Measurements from ENCODE around the gene NT5C2.
"Not testable (repeated sequence)": the region's sequence is repeated elsewhere in the genome, so short reads cannot be mapped to it uniquely, and the experiment has no call there.

The NT5C2 gene

GRCh38 chr10:103163766-103164403 is 29.2 kb downstream of the NT5C2 start:
- H3K27ac ChIP-seq (replicated peaks; ENCODE audit: low read length); H3K9ac ChIP-seq (ENCODE audit: low read depth, low read length, poor library complexity); DNase-seq (ENCODE audit: low spot score); H2BK15ac ChIP-seq (ENCODE audit: low read length); H3K27me3 ChIP-seq (ENCODE audit: control insufficient read depth in 3 of 3, insufficient read depth in 3 of 3, low read depth in 1 of 3, low read length in 3 of 3); H2AK5ac ChIP-seq (ENCODE audit: low read depth, low read length); H2AFZ ChIP-seq (ENCODE audit: low read length); H4K8ac ChIP-seq (ENCODE audit: low read depth, low read length); H3K23ac ChIP-seq (ENCODE audit: low read depth, low read length, poor library complexity); H2BK120ac ChIP-seq (ENCODE audit: low read depth, low read length); H3K4ac ChIP-seq (ENCODE audit: low read length); H3K4me2 ChIP-seq (ENCODE audit: insufficient read depth, low read length, poor library complexity, severe bottlenecking); H2BK12ac ChIP-seq (ENCODE audit: low read length); H3K14ac ChIP-seq (ENCODE audit: low read length); H4K91ac ChIP-seq (ENCODE audit: low read depth, low read length, poor library complexity); H3K79me1 ChIP-seq (ENCODE audit: low read depth, low read length); H3K18ac ChIP-seq (ENCODE audit: low read length); H3K4me3 ChIP-seq (ENCODE audit: low read length in 2 of 2); H3K4me1 ChIP-seq (ENCODE audit: control insufficient read depth in 2 of 2, insufficient read depth in 1 of 2, low read depth in 1 of 2, low read length in 2 of 2); H2BK5ac ChIP-seq (ENCODE audit: low read length): not testable (repeated sequence)
- no CpG with 5 or more reads among the region's 9 CpGs for WGBS, 2 donors (ENCODE audit: extremely low coverage in 2 of 2, insufficient read length in 2 of 2, insufficient replicate concordance in 1 of 2)
- H3K9me3 ChIP-seq (replicated peaks in 1 of 2; ENCODE audit: control insufficient read depth in 2 of 2, insufficient read depth in 1 of 2, low read depth in 1 of 2, low read length in 2 of 2): peaks cover 2 to 19% of the 10 kb centered on the region in 2 donors
- H3K36me3 ChIP-seq (replicated peaks in 1 of 2; ENCODE audit: control insufficient read depth in 2 of 2, insufficient read depth in 2 of 2, low read length in 2 of 2): peaks cover 3 to 67% of the 10 kb centered on the region in 2 donors

- Histone ChIP-seq H3K9ac (ENCODE audit: low read depth, low read length, poor library complexity) (no peak overlapping the region), H4K91ac (ENCODE audit: low read depth, low read length, poor library complexity) (no peak overlapping the region), H3K36me3 (replicated peaks in 1 of 2; ENCODE audit: control insufficient read depth in 2 of 2, insufficient read depth in 2 of 2, low read length in 2 of 2) (peaks cover 1 to 29% of the 10 kb centered on the region in 2 donors), H3K4me2 (ENCODE audit: insufficient read depth, low read length, poor library complexity, severe bottlenecking) (no peak overlapping the region), H3K27ac (replicated peaks; ENCODE audit: low read length) (no peak overlapping the region), H3K27me3 (ENCODE audit: control insufficient read depth in 3 of 3, insufficient read depth in 3 of 3, low read depth in 1 of 3, low read length in 3 of 3) (no peaks in the 10 kb centered on the region), H2BK120ac (ENCODE audit: low read depth, low read length) (no peak overlapping the region), H2BK5ac (ENCODE audit: low read length) (no peak overlapping the region), H2BK12ac (ENCODE audit: low read length) (no peak overlapping the region), H3K4ac (ENCODE audit: low read length) (no peak overlapping the region), H3K9me3 (replicated peaks in 1 of 2; ENCODE audit: control insufficient read depth in 2 of 2, insufficient read depth in 1 of 2, low read depth in 1 of 2, low read length in 2 of 2) (peaks cover 0 to 2% of the 10 kb centered on the region in 2 donors), H3K4me1 (ENCODE audit: control insufficient read depth in 2 of 2, insufficient read depth in 1 of 2, low read depth in 1 of 2, low read length in 2 of 2) (peaks cover 2 to 18% of the 10 kb centered on the region in 2 donors), H3K14ac (ENCODE audit: low read length) (no peak overlapping the region), H2BK15ac (ENCODE audit: low read length) (no peak overlapping the region), H3K4me3 (ENCODE audit: low read length in 2 of 2) (no peak overlapping the region), H2AFZ (ENCODE audit: low read length) (no peak overlapping the region), H3K79me1 (ENCODE audit: low read depth, low read length) (peaks cover 9% of the 10 kb centered on the region), H4K8ac (ENCODE audit: low read depth, low read length) (no peak overlapping the region), H3K23ac (ENCODE audit: low read depth, low read length, poor library complexity) (no peak overlapping the region), H3K18ac (ENCODE audit: low read length) (no peak overlapping the region), H2AK5ac (ENCODE audit: low read depth, low read length) (no peak overlapping the region)
- DNase-seq (ENCODE audit: low spot score): no peak
- WGBS, 2 donors (ENCODE audit: extremely low coverage in 2 of 2, insufficient read length in 2 of 2, insufficient replicate concordance in 1 of 2): no CpG with 5 or more reads among the region's 1 CpG
Observed at GRCh38 chr10:103157246-103157645, 35.8 kb downstream of the NT5C2 start.

DNA sequence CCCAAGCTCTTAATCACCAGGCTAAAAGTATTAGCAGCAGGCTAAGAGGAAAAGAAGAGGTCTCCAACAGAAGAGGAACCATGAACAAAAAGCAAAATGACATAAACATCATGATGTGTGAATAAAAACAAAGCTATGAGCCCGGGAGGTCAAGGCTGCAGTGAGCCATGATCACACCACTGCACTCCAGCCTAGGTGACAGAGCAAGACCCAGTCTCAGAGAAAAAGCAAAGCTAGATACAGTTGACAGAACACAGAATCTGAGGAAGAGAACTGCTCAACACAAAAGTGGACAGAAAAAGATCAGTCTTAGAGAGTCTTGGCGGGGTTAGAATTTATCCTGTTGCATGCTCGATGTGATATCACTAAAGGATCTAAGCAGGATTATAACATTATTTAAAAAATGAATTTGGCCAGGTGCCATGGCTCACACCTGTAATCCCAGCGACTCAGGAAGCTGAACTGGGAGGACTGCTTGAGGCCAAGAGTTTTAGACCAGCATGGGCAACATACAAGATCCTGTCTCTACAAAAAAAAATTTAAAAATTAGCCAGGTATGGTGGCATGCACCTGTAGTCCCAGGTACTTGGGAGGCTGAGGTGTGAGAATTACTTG is 37.5 kb downstream of the NT5C2 start:
- no peak overlapping the region for H3K23ac ChIP-seq (ENCODE audit: low read depth, low read length, poor library complexity)
- H2BK5ac ChIP-seq (ENCODE audit: low read length): no peak overlapping the region
- H2BK120ac ChIP-seq (ENCODE audit: low read depth, low read length): no peak overlapping the region
- H4K91ac ChIP-seq (ENCODE audit: low read depth, low read length, poor library complexity): no peak overlapping the region
- H3K4me1 ChIP-seq (ENCODE audit: control insufficient read depth in 2 of 2, insufficient read depth in 1 of 2, low read depth in 1 of 2, low read length in 2 of 2): peaks cover 2 to 18% of the 10 kb centered on the region in 2 donors
- no peak overlapping the region for H4K8ac ChIP-seq (ENCODE audit: low read depth, low read length)
- no CpG with 5 or more reads among the region's 4 CpGs for WGBS, 2 donors (ENCODE audit: extremely low coverage in 2 of 2, insufficient read length in 2 of 2, insufficient replicate concordance in 1 of 2)
- H3K79me1 ChIP-seq (ENCODE audit: low read depth, low read length): peaks cover 5% of the 10 kb centered on the region
- H3K36me3 ChIP-seq (replicated peaks in 1 of 2; ENCODE audit: control insufficient read depth in 2 of 2, insufficient read depth in 2 of 2, low read length in 2 of 2): peaks cover 0 to 17% of the 10 kb centered on the region in 2 donors
- no peak overlapping the region for H3K14ac ChIP-seq (ENCODE audit: low read length)
- no peak overlapping the region for H3K4ac ChIP-seq (ENCODE audit: low read length)
- no peak overlapping the region for H2AK5ac ChIP-seq (ENCODE audit: low read depth, low read length)
- H3K9ac ChIP-seq (ENCODE audit: low read depth, low read length, poor library complexity): no peak overlapping the region
- no peak overlapping the region for H2BK15ac ChIP-seq (ENCODE audit: low read length)
- no peak overlapping the region for H3K27ac ChIP-seq (replicated peaks; ENCODE audit: low read length)
- H2AFZ ChIP-seq (ENCODE audit: low read length): no peak overlapping the region
- no peak overlapping the region for H3K18ac ChIP-seq (ENCODE audit: low read length)
- H3K9me3 ChIP-seq (replicated peaks in 1 of 2; ENCODE audit: control insufficient read depth in 2 of 2, insufficient read depth in 1 of 2, low read depth in 1 of 2, low read length in 2 of 2): peaks cover 0 to 2% of the 10 kb centered on the region in 2 donors
- no peak for DNase-seq (ENCODE audit: low spot score)
- H3K27me3 ChIP-seq (ENCODE audit: control insufficient read depth in 3 of 3, insufficient read depth in 3 of 3, low read depth in 1 of 3, low read length in 3 of 3): no peaks in the 10 kb centered on the region
- H2BK12ac ChIP-seq (ENCODE audit: low read length): no peak overlapping the region
- H3K4me2 ChIP-seq (ENCODE audit: insufficient read depth, low read length, poor library complexity, severe bottlenecking): no peak overlapping the region
- H3K4me3 ChIP-seq (ENCODE audit: low read length in 2 of 2): no peak overlapping the region

DNA sequence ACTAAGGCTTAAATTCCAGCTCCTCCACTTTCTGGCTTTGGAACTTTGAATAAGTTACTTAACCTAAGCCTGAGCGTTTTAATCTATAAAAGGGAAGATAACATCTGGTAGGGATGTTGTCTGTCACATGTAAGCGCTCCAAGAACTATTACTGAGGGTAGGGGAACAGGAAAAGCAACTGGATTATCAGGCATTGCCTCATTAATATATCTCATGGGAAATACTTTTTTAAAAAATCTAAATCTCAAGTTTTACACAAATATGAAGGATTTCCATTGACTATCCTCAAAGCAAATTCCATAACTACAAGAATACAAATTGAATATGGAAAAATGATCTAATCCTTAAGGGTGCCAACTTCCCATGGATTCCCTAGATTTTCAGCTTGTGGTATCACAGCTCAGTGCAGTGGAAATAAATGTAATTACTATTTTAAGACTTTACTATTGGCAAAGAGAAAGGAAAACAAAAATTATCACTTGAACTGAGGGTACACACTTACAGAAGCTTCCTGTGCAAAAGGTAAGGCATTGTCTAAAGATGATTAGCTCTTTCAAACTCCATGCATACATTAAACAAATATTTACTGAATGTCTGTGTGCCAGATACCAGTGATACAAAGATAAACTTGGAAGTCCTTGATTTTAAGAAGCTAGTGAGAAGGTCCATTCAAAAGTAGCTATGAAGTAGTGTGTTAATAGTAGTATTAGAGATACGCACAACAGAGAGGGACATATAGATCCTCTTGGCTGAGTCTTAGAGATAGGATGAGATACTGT is 38.4 kb downstream of the NT5C2 start:
- Histone ChIP-seq H3K36me3 (replicated peaks in 1 of 2; ENCODE audit: control insufficient read depth in 2 of 2, insufficient read depth in 2 of 2, low read length in 2 of 2) (peaks cover 0 to 13% of the 10 kb centered on the region in 2 donors), H3K14ac (ENCODE audit: low read length) (no peak overlapping the region), H3K4me3 (ENCODE audit: low read length in 2 of 2) (no peak overlapping the region), H4K8ac (ENCODE audit: low read depth, low read length) (no peak overlapping the region), H3K79me1 (ENCODE audit: low read depth, low read length) (peaks cover 5% of the 10 kb centered on the region), H3K4me1 (ENCODE audit: control insufficient read depth in 2 of 2, insufficient read depth in 1 of 2, low read depth in 1 of 2, low read length in 2 of 2) (peaks cover 2 to 18% of the 10 kb centered on the region in 2 donors), H3K18ac (ENCODE audit: low read length) (no peak overlapping the region), H3K23ac (ENCODE audit: low read depth, low read length, poor library complexity) (no peak overlapping the region), H3K4me2 (ENCODE audit: insufficient read depth, low read length, poor library complexity, severe bottlenecking) (no peak overlapping the region), H3K27ac (replicated peaks; ENCODE audit: low read length) (no peak overlapping the region), H2AFZ (ENCODE audit: low read length) (no peak overlapping the region), H2BK5ac (ENCODE audit: low read length) (no peak overlapping the region), H4K91ac (ENCODE audit: low read depth, low read length, poor library complexity) (no peak overlapping the region), H2BK15ac (ENCODE audit: low read length) (no peak overlapping the region), H3K9ac (ENCODE audit: low read depth, low read length, poor library complexity) (no peak overlapping the region), H2AK5ac (ENCODE audit: low read depth, low read length) (no peak overlapping the region), H2BK120ac (ENCODE audit: low read depth, low read length) (no peak overlapping the region), H3K27me3 (ENCODE audit: control insufficient read depth in 3 of 3, insufficient read depth in 3 of 3, low read depth in 1 of 3, low read length in 3 of 3) (no peaks in the 10 kb centered on the region), H2BK12ac (ENCODE audit: low read length) (no peak overlapping the region), H3K9me3 (replicated peaks in 1 of 2; ENCODE audit: control insufficient read depth in 2 of 2, insufficient read depth in 1 of 2, low read depth in 1 of 2, low read length in 2 of 2) (peaks cover 0 to 2% of the 10 kb centered on the region in 2 donors), H3K4ac (ENCODE audit: low read length) (no peak overlapping the region)
- no peak for DNase-seq (ENCODE audit: low spot score)
- WGBS, 2 donors (ENCODE audit: extremely low coverage in 2 of 2, insufficient read length in 2 of 2, insufficient replicate concordance in 1 of 2): no CpG with 5 or more reads among the region's 3 CpGs

Data from neuronal stem cell (in vitro differentiated cells).